WTC11 (cell line): ENCODE data around the gene SEPTIN8. TPM values are rescaled to one million over a fixed set of nuclear protein-coding genes. Genes with fewer than 3 reads are reported as not detected.
A peak's percentile ranks its signal among the peaks of the same experiment; 100 is the strongest.

Experiments
- ATAC-seq: fragments of 200-7000 bp; cut with Tn5 transposase; 2 replicates; pipeline ENCODE4 v1.10.0; 2021; ENCODE audit warnings: mild to moderate bottlenecking, moderate library complexity
- CTCF ChIA-PET: fragments of 300-600 bp; sonication (Branson Sonifier 250); formaldehyde crosslinking; loops from one replicate; lab custom pipeline; 2021; ENCODE audit warnings: antibody characterized with exemption; lab: Charles Lee
- POLR2A ChIA-PET: fragments of 350-600 bp; sonication (Branson Sonifier 250); formaldehyde crosslinking; loops from one replicate; lab custom pipeline; 2021; ENCODE audit warnings: antibody characterized with exemption; lab: Charles Lee
- DNase-seq: peaks from one replicate; pipeline ENCODE4 v3.0.0; 2021; ENCODE audit warnings: low spot score
- H3K27ac Mint-ChIP-seq: 2 replicates; pipeline ENCODE4 v1.8.0; 2021; ENCODE audit warnings: mixed read lengths
- H3K27me3 Mint-ChIP-seq: 2 replicates; pipeline ENCODE4 v1.8.0; 2021; ENCODE audit warnings: low read depth, mild to moderate bottlenecking, moderate library complexity, mixed read lengths
- H3K36me3 Mint-ChIP-seq: 2 replicates; pipeline ENCODE4 v1.8.0; 2021; ENCODE audit warnings: mixed read lengths
- H3K4me1 Mint-ChIP-seq: 2 replicates; pipeline ENCODE4 v1.8.0; 2022; ENCODE audit warnings: mixed read lengths
- H3K4me3 Mint-ChIP-seq: 2 replicates; pipeline ENCODE4 v1.8.0; 2021; ENCODE audit warnings: mild to moderate bottlenecking, moderate library complexity, mixed read lengths
- H3K9me3 Mint-ChIP-seq: 2 replicates; pipeline ENCODE4 v1.8.0; 2021; ENCODE audit warnings: mixed read lengths
- ATF1 ChIP-seq: sonication (generic); formaldehyde crosslinking; IDR thresholded peaks from 2 replicates; pipeline ENCODE4 v1.8.1; 2023; ENCODE audit warnings: mild to moderate bottlenecking, moderate library complexity, missing genetic modification reagents
- CREB1 ChIP-seq: sonication (generic); formaldehyde crosslinking; IDR thresholded peaks from 2 replicates; pipeline ENCODE4 v1.8.0; 2023; ENCODE audit warnings: mild to moderate bottlenecking, missing genetic modification reagents
- E2F5 ChIP-seq: sonication (generic); formaldehyde crosslinking; IDR thresholded peaks from 2 replicates; pipeline ENCODE4 v1.8.1; 2022; ENCODE audit warnings: mild to moderate bottlenecking, moderate library complexity, missing genetic modification reagents
- EMX1 ChIP-seq: fragments of 250-450 bp; sonication (Bioruptor Pico); IDR thresholded peaks from 2 replicates; pipeline ENCODE4 v1.8.0; 2021; ENCODE audit warnings: mild to moderate bottlenecking
- FOXJ3 ChIP-seq: sonication (generic); formaldehyde crosslinking; IDR thresholded peaks from 2 replicates; pipeline ENCODE4 v1.9.0; 2021; ENCODE audit warnings: missing genetic modification reagents, mild to moderate bottlenecking, borderline replicate concordance
- FOXP1 ChIP-seq: sonication (generic); formaldehyde crosslinking; IDR thresholded peaks from 2 replicates; pipeline ENCODE4 v1.8.0; 2022; ENCODE audit warnings: missing genetic modification reagents, mild to moderate bottlenecking, moderate library complexity, borderline replicate concordance
- IRF2 ChIP-seq: sonication (generic); formaldehyde crosslinking; IDR thresholded peaks from 2 replicates; pipeline ENCODE4 v1.8.0; 2022; ENCODE audit warnings: low read depth, missing genetic modification reagents, borderline replicate concordance
- KAT7 ChIP-seq: sonication (generic); formaldehyde crosslinking; IDR thresholded peaks from 2 replicates; pipeline ENCODE4 v1.8.1; 2023; ENCODE audit warnings: missing genetic modification reagents, mild to moderate bottlenecking, borderline replicate concordance
- MXD4 ChIP-seq: fragments of 250-450 bp; sonication (Bioruptor Pico); IDR thresholded peaks from 2 replicates; pipeline ENCODE4 v1.8.0; 2021; ENCODE audit warnings: mild to moderate bottlenecking, moderate library complexity, borderline replicate concordance
- NFYB ChIP-seq: sonication (generic); formaldehyde crosslinking; conservative IDR thresholded peaks from 2 replicates; pipeline ENCODE4 v1.8.0; 2022; ENCODE audit warnings: low read depth, missing genetic modification reagents
- PRRX2 ChIP-seq: fragments of 250-450 bp; sonication (Bioruptor Pico); IDR thresholded peaks from 2 replicates; pipeline ENCODE4 v1.8.0; 2021; ENCODE audit warnings: mild to moderate bottlenecking
- RORB ChIP-seq: fragments of 250-450 bp; sonication (Bioruptor Pico); IDR thresholded peaks from 2 replicates; pipeline ENCODE4 v1.9.0; 2021; ENCODE audit warnings: mild to moderate bottlenecking
- SMAD4 ChIP-seq: sonication (generic); formaldehyde crosslinking; IDR thresholded peaks from 2 replicates; pipeline ENCODE4 v1.8.0; 2022; ENCODE audit warnings: mild to moderate bottlenecking, missing genetic modification reagents
- TCF7 ChIP-seq: sonication (generic); formaldehyde crosslinking; IDR thresholded peaks from 2 replicates; pipeline ENCODE4 v1.8.0; 2022; ENCODE audit warnings: mild to moderate bottlenecking, low read depth, missing genetic modification reagents, moderate library complexity
- TEAD4 ChIP-seq: sonication (generic); formaldehyde crosslinking; IDR thresholded peaks from 2 replicates; pipeline ENCODE4 v1.8.0; 2022; ENCODE audit warnings: mild to moderate bottlenecking, missing genetic modification reagents
- TP53 ChIP-seq: sonication (generic); formaldehyde crosslinking; IDR thresholded peaks from 2 replicates; pipeline ENCODE4 v1.8.1; 2023; ENCODE audit warnings: mild to moderate bottlenecking, missing genetic modification reagents
- ZNF121 ChIP-seq: sonication (generic); formaldehyde crosslinking; IDR thresholded peaks from 2 replicates; pipeline ENCODE4 v1.8.0; 2023; ENCODE audit warnings: missing genetic modification reagents
- ZNF263 ChIP-seq: sonication (generic); formaldehyde crosslinking; IDR thresholded peaks from 2 replicates; pipeline ENCODE4 v1.8.1; 2022; ENCODE audit warnings: low read depth, mild to moderate bottlenecking, moderate library complexity, missing genetic modification reagents
- ZNF396 ChIP-seq: fragments of 250-450 bp; sonication (Bioruptor Pico); IDR thresholded peaks from 2 replicates; pipeline ENCODE4 v1.8.0; 2021; ENCODE audit warnings: mild to moderate bottlenecking, moderate library complexity, borderline replicate concordance
- ZNF423 ChIP-seq: fragments of 250-450 bp; sonication (Bioruptor Pico); IDR thresholded peaks from 2 replicates; pipeline ENCODE4 v2.1.2; 2022; ENCODE audit warnings: mild to moderate bottlenecking, moderate library complexity
- total RNA-seq: library from RNA; stranded (reverse); gene quantifications from 3 replicates; pipeline ENCODE4 v1.2.3, GENCODE V29; 2021
- TF ChIP-seq, protein P1 (sequence below): sonication (generic); formaldehyde crosslinking; IDR thresholded peaks from 2 replicates; pipeline ENCODE4 v1.8.1; 2023; ENCODE audit warnings: mild to moderate bottlenecking, missing genetic modification reagents
- TF ChIP-seq, protein P2 (sequence below): sonication (generic); formaldehyde crosslinking; IDR thresholded peaks from 2 replicates; pipeline ENCODE4 v1.8.1; 2022; ENCODE audit warnings: mild to moderate bottlenecking, missing genetic modification reagents, moderate library complexity, borderline replicate concordance
- TF ChIP-seq, protein P3 (sequence below): sonication (generic); formaldehyde crosslinking; conservative IDR thresholded peaks from 2 replicates; pipeline ENCODE4 v1.8.1; 2022; ENCODE audit warnings: mild to moderate bottlenecking, missing genetic modification reagents
- TF ChIP-seq, protein P4 (sequence below): sonication (generic); formaldehyde crosslinking; IDR thresholded peaks from 2 replicates; pipeline ENCODE4 v1.8.1; 2023; ENCODE audit warnings: mild to moderate bottlenecking, moderate library complexity, missing genetic modification reagents

SEPTIN8 gene
- total RNA-seq, 1 experiment from 2014 or later = 35.8 TPM

- TF ChIP-seq NFYB (no peak), FOXJ3 (CRISPR knock-in tag) (no peak), TP53 (CRISPR knock-in tag) (no peak), RORB (CRISPR knock-in tag) (no peak), E2F5 (CRISPR knock-in tag) (no peak), TCF7 (CRISPR knock-in tag) (no peak), MXD4 (CRISPR knock-in tag) (no peak), EMX1 (CRISPR knock-in tag) (no peak), TEAD4 (no peak), ZNF423 (peak; percentile 87), SMAD4 (no peak), ATF1 (CRISPR knock-in tag) (no peak), ZNF263 (CRISPR knock-in tag) (no peak), ZNF396 (CRISPR knock-in tag) (no peak), KAT7 (no peak), ZNF121 (CRISPR knock-in tag) (no peak), IRF2 (CRISPR knock-in tag) (no peak)
- TF ChIP-seq, protein P1, sequence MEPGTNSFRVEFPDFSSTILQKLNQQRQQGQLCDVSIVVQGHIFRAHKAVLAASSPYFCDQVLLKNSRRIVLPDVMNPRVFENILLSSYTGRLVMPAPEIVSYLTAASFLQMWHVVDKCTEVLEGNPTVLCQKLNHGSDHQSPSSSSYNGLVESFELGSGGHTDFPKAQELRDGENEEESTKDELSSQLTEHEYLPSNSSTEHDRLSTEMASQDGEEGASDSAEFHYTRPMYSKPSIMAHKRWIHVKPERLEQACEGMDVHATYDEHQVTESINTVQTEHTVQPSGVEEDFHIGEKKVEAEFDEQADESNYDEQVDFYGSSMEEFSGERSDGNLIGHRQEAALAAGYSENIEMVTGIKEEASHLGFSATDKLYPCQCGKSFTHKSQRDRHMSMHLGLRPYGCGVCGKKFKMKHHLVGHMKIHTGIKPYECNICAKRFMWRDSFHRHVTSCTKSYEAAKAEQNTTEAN (CRISPR knock-in tag) = no peak
- TF ChIP-seq, protein P2, sequence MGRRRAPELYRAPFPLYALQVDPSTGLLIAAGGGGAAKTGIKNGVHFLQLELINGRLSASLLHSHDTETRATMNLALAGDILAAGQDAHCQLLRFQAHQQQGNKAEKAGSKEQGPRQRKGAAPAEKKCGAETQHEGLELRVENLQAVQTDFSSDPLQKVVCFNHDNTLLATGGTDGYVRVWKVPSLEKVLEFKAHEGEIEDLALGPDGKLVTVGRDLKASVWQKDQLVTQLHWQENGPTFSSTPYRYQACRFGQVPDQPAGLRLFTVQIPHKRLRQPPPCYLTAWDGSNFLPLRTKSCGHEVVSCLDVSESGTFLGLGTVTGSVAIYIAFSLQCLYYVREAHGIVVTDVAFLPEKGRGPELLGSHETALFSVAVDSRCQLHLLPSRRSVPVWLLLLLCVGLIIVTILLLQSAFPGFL (CRISPR knock-in tag) = no peak
- TF ChIP-seq, protein P3, sequence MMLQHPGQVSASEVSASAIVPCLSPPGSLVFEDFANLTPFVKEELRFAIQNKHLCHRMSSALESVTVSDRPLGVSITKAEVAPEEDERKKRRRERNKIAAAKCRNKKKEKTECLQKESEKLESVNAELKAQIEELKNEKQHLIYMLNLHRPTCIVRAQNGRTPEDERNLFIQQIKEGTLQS (CRISPR knock-in tag) = no peak
- TF ChIP-seq, protein P4, sequence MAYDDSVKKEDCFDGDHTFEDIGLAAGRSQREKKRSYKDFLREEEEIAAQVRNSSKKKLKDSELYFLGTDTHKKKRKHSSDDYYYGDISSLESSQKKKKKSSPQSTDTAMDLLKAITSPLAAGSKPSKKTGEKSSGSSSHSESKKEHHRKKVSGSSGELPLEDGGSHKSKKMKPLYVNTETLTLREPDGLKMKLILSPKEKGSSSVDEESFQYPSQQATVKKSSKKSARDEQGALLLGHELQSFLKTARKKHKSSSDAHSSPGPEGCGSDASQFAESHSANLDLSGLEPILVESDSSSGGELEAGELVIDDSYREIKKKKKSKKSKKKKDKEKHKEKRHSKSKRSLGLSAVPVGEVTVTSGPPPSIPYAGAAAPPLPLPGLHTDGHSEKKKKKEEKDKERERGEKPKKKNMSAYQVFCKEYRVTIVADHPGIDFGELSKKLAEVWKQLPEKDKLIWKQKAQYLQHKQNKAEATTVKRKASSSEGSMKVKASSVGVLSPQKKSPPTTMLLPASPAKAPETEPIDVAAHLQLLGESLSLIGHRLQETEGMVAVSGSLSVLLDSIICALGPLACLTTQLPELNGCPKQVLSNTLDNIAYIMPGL (CRISPR knock-in tag) = peak; percentile 58
- TF ChIP-seq, all 79 proteins: peak for 5
Observed at GRCh38 chr5:132746954-132747615, 30.0 kb downstream of the SEPTIN8 start, which contains the start of gene CCNI2 (continued).

- H3K4me1 Mint-ChIP-seq = peaks cover 4% of the 10 kb centered on the region; the same call in 1 of the 2 replicates
- no peaks in the 10 kb centered on the region; the same call in 1 of the 2 replicates for H3K9me3 Mint-ChIP-seq
- ChIA-PET CTCF (interaction anchor here (0.6 to 2.5 kb wide), 11 partner anchors 9 to 220 kb away, joined by 3 to 50 read pairs (median 12); partner anchors contain the start of genes GDF9, KIF3A, SOWAHA and UQCRQ), POLR2A (interaction anchor here (0.5 to 1.4 kb wide), 3 partner anchors 9 to 120 kb away, joined by 3 to 8 read pairs (median 6); partner anchors contain the start of genes GDF9, KIF3A and UQCRQ)
- peak overlapping the region; percentile 59 for H3K4me3 Mint-ChIP-seq
- DNase-seq = no peak
- TF ChIP-seq NFYB (no peak), FOXP1 (no peak), PRRX2 (CRISPR knock-in tag) (no peak), ZNF121 (CRISPR knock-in tag) (peak; percentile 71; the same call in 1 of the 2 replicates), CREB1 (CRISPR knock-in tag) (no peak), SMAD4 (no peak)
- H3K36me3 Mint-ChIP-seq = no peaks in the 10 kb centered on the region
- H3K27ac Mint-ChIP-seq = no peak overlapping the region
- H3K27me3 Mint-ChIP-seq = peaks cover 70% of the 10 kb centered on the region
- ATAC-seq = no peak
Observed at GRCh38 chr5:132746592-132746953, 30.5 kb downstream of the SEPTIN8 start.
